Measurements from ENCODE around the gene TTC19.

Gene TTC19

DNA sequence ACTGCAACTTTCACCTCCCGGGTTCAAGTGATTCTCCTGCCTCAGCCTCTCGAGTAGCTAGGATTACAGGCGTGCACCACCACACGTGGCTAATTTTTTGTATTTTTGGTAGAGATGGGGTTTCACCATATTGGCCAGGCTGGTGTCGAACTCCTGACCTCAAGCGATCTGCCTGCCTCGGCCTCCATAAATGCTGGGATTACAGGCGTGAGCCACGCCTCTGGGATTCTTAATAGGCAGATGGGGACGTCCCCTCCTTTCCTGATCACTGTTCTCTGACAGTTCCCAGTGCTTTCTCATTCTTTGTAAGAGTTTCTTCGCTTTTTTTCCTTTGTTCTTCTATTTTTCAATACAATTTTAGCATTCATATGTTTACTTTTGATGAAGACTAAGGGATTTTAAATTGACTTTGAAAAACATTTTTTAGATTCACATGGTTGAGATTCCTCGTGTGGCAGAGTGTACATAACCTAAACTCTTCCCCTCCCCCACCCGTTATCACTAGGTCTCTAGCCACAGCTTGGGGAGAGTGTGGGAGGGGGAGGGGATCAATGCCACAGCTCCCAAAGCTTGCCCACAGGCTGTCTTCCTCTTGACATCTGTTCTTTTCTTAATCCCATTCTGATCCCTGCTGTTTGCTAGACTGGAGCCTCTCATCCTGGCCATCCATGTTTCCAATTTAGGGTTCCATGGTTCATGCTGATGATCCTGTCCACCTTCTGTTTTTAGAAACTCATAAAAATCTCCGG is 43.7 kb upstream of the TTC19 start:
- DNase-seq (ENCODE audit: extremely low read depth, low read depth), result no peak
- TF ChIP-seq, protein P1, sequence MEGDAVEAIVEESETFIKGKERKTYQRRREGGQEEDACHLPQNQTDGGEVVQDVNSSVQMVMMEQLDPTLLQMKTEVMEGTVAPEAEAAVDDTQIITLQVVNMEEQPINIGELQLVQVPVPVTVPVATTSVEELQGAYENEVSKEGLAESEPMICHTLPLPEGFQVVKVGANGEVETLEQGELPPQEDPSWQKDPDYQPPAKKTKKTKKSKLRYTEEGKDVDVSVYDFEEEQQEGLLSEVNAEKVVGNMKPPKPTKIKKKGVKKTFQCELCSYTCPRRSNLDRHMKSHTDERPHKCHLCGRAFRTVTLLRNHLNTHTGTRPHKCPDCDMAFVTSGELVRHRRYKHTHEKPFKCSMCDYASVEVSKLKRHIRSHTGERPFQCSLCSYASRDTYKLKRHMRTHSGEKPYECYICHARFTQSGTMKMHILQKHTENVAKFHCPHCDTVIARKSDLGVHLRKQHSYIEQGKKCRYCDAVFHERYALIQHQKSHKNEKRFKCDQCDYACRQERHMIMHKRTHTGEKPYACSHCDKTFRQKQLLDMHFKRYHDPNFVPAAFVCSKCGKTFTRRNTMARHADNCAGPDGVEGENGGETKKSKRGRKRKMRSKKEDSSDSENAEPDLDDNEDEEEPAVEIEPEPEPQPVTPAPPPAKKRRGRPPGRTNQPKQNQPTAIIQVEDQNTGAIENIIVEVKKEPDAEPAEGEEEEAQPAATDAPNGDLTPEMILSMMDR (IDR thresholded peaks at IDR 0.05; ENCODE audit: low read depth, low read length, missing control alignments), result no peak
- H3K4me3 ChIP-seq (replicated peaks; ENCODE audit: low read depth, low read length), result no peak overlapping the region

DNA sequence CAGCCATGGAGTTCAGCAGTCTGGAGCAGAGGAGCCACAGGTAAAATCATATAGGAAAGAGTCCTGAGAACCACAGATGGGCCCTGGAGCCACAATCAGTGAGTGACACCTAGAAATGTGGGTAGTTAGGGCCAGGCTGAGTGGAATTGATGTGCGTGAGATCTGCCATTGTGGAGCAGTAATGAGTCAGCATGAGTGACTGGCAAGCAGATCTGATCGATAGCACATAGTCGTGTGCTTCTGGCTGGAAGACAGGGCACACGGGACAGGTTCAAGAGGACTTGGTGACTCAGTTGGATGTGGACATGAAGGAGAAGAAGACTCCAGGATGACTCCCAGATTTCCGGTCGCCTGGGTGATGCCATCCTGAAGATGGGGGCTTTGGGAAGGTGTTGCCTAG is 42.4 kb upstream of the TTC19 start:
- no peak for DNase-seq (ENCODE audit: extremely low read depth, low read depth)
- no peak overlapping the region for H3K4me3 ChIP-seq (replicated peaks; ENCODE audit: low read depth, low read length)
- TF ChIP-seq, protein P1 (IDR thresholded peaks at IDR 0.05; ENCODE audit: low read depth, low read length, missing control alignments), result no peak

DNA sequence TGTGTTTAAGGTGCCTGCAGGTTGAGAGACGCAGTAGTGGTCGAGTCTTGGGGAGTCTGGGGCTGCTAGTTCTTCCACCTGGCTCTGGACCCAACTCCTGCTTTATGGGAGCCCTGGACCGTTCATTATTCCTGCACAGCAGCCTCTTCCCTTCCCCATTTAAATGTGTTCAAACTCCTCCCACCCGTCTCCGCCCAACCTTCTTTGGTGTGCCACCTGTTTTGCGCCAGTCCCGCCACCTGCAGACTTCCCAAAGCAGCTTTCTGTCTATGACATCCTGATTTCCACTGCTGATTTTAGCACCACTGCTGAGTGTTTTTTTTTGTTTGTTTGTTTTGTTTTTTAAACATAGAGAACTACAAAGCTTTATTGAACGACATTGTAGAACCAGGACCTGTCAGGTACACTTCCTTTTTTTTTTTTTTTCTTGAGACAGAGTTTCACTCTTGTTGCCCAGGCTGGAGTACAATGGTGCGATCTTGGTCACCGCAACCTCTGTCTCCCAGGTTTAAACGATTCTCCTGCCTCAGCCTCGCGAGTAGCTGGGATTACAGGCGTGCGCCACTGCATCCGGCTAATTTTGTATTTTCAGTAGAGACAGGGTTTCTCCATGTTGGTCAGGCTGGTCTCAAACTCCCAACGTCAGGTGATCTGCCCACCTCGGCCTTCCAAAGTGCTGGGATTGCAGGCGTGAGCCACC is 41.9 kb upstream of the TTC19 start:
- H3K4me3 ChIP-seq (replicated peaks; ENCODE audit: low read depth, low read length), result no peak overlapping the region
- TF ChIP-seq, protein P1 (IDR thresholded peaks at IDR 0.05; ENCODE audit: low read depth, low read length, missing control alignments), result no peak
- no peak for DNase-seq (ENCODE audit: extremely low read depth, low read depth)

DNA sequence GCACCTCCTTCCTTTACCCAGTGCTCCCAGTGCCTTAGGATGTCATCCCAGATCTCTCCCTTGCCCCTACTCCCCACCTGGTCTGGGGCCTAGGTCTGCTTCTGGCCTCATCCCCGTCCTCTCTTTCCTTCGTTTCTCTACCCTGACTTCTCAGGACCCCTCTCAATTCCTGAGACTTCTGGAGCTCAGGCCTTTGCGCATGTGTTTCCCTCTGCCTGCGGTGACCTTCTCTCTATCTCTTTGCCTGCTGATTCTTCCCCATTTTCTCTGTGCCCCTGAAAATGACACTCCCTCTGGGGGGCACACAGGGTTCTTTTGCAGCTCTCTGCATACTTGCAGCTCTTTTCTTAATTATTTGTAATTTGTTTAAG is 41.2 kb upstream of the TTC19 start:
- TF ChIP-seq, protein P1 (IDR thresholded peaks at IDR 0.05; ENCODE audit: low read depth, low read length, missing control alignments), result no peak
- no peak for DNase-seq (ENCODE audit: extremely low read depth, low read depth)
- no peak overlapping the region for H3K4me3 ChIP-seq (replicated peaks; ENCODE audit: low read depth, low read length)

DNA sequence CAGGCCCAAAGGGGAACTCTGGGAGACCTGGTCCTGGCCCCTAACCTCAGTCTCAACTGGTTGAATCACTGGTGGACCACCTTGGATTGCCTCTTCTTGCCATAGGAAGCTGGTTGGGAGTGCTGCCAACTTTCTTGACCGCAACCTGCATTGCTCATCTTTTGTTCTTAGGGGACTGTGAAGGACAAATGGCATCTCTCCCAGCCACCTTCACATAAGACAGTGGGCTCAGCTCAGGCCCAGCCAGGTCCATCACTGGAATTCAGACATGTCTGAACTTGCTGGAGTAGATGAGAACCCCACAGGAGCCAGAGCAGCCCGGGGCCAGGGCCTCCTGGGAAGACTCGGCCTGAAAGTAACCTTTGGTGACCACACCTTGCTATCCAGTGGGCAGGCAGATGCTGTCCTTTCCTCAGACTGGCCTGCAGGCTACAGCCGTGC is 35.9 kb upstream of the TTC19 start:
- H3K4me3 ChIP-seq (replicated peaks; ENCODE audit: low read depth, low read length), result no peak overlapping the region
- TF ChIP-seq, protein P1 (IDR thresholded peaks at IDR 0.05; ENCODE audit: low read depth, low read length, missing control alignments), result no peak
- DNase-seq (ENCODE audit: extremely low read depth, low read depth), result no peak

DNA sequence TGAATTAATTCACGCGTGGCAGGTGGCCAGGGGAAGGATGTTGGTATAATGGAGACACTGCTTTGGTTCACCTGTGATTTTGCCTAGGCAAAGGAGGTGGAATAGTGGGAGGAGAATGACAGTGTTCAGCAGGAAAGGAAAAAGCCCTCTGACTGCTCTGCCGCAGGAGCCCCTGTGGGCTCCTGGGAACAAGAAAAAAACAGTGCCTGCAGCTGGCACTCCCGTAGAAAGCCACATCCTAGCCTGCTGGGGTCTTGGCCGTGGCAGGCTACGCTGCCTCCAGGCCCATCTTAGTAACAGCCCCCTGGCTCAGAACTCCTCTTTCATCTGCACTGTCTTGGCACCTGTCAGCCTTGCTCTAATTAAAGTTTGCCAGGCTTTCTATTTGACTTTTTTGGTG is 34.1 kb upstream of the TTC19 start:
- no peak overlapping the region for H3K4me3 ChIP-seq (replicated peaks; ENCODE audit: low read depth, low read length)

More for the DNA sequence above, 34.1 kb upstream of the TTC19 start:
- TF ChIP-seq, protein P1 (IDR thresholded peaks at IDR 0.05; ENCODE audit: low read depth, low read length, missing control alignments), result no peak
- no peak for DNase-seq (ENCODE audit: extremely low read depth, low read depth)

Data from HFF-Myc (cell line).